Endothelial cell of umbilical vein (primary cell): ENCODE data around the gene NAA40. TPM values are rescaled to one million over a fixed set of nuclear protein-coding genes. Genes with fewer than 3 reads are reported as not detected.

ENCODE experiments used
- BruUV-seq: library from RNA; stranded (reverse); fragments of 400-500 nt; replicated peaks from 2 replicates; lab custom pipeline; 2021; lab: Mats Ljungman, UMichigan
- CTCF ChIA-PET: fragments of 300-600, 350-600 bp; sonication (Branson Sonifier 250); formaldehyde crosslinking; loops from one replicate; lab custom pipeline; 2021; ENCODE audit warnings: antibody characterized with exemption, inconsistent platforms; lab: Charles Lee
- POLR2A ChIA-PET: fragments of 300-600, 350-600 bp; sonication (Branson Sonifier 250); formaldehyde crosslinking; loops from one replicate; lab custom pipeline; 2021; ENCODE audit warnings: antibody characterized with exemption, inconsistent platforms; lab: Charles Lee
- DNase-seq: peaks from one replicate; pipeline ENCODE4 v3.0.0-alpha.2; 2011; ENCODE audit warnings: low read depth, low spot score
- FAIRE-seq: peaks from 2 replicates; lab custom pipeline; 2011; peaks lifted over from hg19 to GRCh38; lab: Jason Lieb, UNC
- H2AFZ ChIP-seq: 2 replicates; pipeline ENCODE4 v1.6.0; 2012; ENCODE audit warnings: low read depth, low read length, control low read depth, inconsistent platforms
- H3K27ac ChIP-seq: 2 replicates; pipeline ENCODE4 v1.5.1; 2011; ENCODE audit warnings: low read depth, mild to moderate bottlenecking, control low read depth, low read length, moderate library complexity; ENCODE audit not compliant: insufficient read depth
- H3K27me3 ChIP-seq, 2 experiments: 2 replicates each; pipeline versions ENCODE4 v1.6.0 to v1.6.1; 2011; ENCODE audit warnings: low read length in 2 of 2, mixed read lengths in 1 of 2; ENCODE audit not compliant: control insufficient read depth in 2 of 2, insufficient read depth in 2 of 2
- H3K36me3 ChIP-seq, 2 experiments: 2 replicates in 1 of 2; 3 replicates in 1 of 2; pipeline ENCODE4 v1.5.1; 2011; ENCODE audit warnings: low read length in 2 of 2, mild to moderate bottlenecking in 1 of 2, moderate library complexity in 1 of 2; ENCODE audit not compliant: control insufficient read depth in 2 of 2, insufficient read depth in 2 of 2; ENCODE audit errors: extremely low read depth in 1 of 2
- H3K4me1 ChIP-seq: 3 replicates; pipeline ENCODE4 v1.5.1; 2011; ENCODE audit warnings: mild to moderate bottlenecking, low read length; ENCODE audit not compliant: control insufficient read depth, insufficient read depth; ENCODE audit errors: extremely low read depth
- H3K4me2 ChIP-seq: 2 replicates; pipeline ENCODE4 v1.6.1; 2011; ENCODE audit warnings: low read length, control low read depth, mixed read lengths; ENCODE audit not compliant: insufficient read depth
- H3K4me3 ChIP-seq, 3 experiments: fragments of 200-600 bp in 1 of 3; sonication (generic), shearing (Covaris generic) in 1 of 3; replicated peaks in 1 of 3; 2 replicates each; pipeline ENCODE4 v1.5.1; 2011 to 2016; ENCODE audit warnings: control low read depth in 3 of 3, low read length in 3 of 3, mild to moderate bottlenecking in 2 of 3, inconsistent platforms in 1 of 3, low read depth in 1 of 3, moderate library complexity in 1 of 3; ENCODE audit not compliant: insufficient read depth in 1 of 3
- H3K79me2 ChIP-seq: 2 replicates; pipeline ENCODE4 v1.6.0; 2012; ENCODE audit warnings: low read length, inconsistent platforms; ENCODE audit not compliant: control insufficient read depth, insufficient read depth
- H3K9ac ChIP-seq: replicated peaks from 2 replicates; pipeline ENCODE3; 2011; ENCODE audit warnings: low read length, control low read depth; ENCODE audit not compliant: insufficient read depth; ENCODE audit errors: extremely low read depth
- H3K9me1 ChIP-seq: replicated peaks from 3 replicates; pipeline ENCODE4 v1.6.0; 2011; ENCODE audit warnings: mild to moderate bottlenecking, low read length; ENCODE audit not compliant: control insufficient read depth, insufficient read depth; ENCODE audit errors: extremely low read depth
- H3K9me3 ChIP-seq: replicated peaks from 2 replicates; pipeline ENCODE4 v1.5.1; 2012; ENCODE audit warnings: low read length, inconsistent platforms; ENCODE audit not compliant: control insufficient read depth, insufficient read depth
- H4K20me1 ChIP-seq: replicated peaks from 2 replicates; pipeline ENCODE3; 2011; ENCODE audit warnings: mild to moderate bottlenecking, low read length; ENCODE audit not compliant: control insufficient read depth, insufficient read depth; ENCODE audit errors: extremely low read depth
- EZH2 ChIP-seq: IDR thresholded peaks from 2 replicates; pipeline ENCODE4 v1.6.1; 2012; ENCODE audit warnings: borderline replicate concordance, low read depth, mild to moderate bottlenecking, moderate library complexity, low read length, inconsistent platforms; ENCODE audit not compliant: severe bottlenecking
- FOS ChIP-seq: IDR thresholded peaks from 2 replicates; pipeline ENCODE4 v1.6.1; 2011; ENCODE audit warnings: mild to moderate bottlenecking, low read length, moderate library complexity, borderline replicate concordance; ENCODE audit not compliant: insufficient read depth
- GATA2 ChIP-seq: IDR thresholded peaks from 2 replicates; pipeline ENCODE4 v1.7.0; 2011; ENCODE audit warnings: low read depth, mild to moderate bottlenecking, moderate library complexity, mixed read lengths, low read length; ENCODE audit not compliant: insufficient read length, insufficient read depth
- JUN ChIP-seq: IDR thresholded peaks from 2 replicates; pipeline ENCODE4 v1.6.1; 2011; ENCODE audit warnings: borderline replicate concordance, low read depth; ENCODE audit not compliant: insufficient read length, insufficient read depth
- MYC ChIP-seq: IDR thresholded peaks from one replicate; pipeline ENCODE4 v1.6.1; 2011; ENCODE audit warnings: mild to moderate bottlenecking, low read depth, low read length
- POLR2A ChIP-seq: IDR thresholded peaks from 2 replicates; pipeline ENCODE4 v1.6.1; 2012; ENCODE audit warnings: low read depth, mild to moderate bottlenecking, control low read depth, low read length
- POLR2AphosphoS5 ChIP-seq: IDR thresholded peaks from 2 replicates; pipeline ENCODE4 v1.6.1; 2012; ENCODE audit warnings: low read depth, mild to moderate bottlenecking, control low read depth, low read length, moderate library complexity; ENCODE audit not compliant: insufficient read depth
- dilution Hi-C: fragments of 300-500 bp; cut with MboI; formaldehyde crosslinking; loops from one replicate; pipeline ENCODE4 v1.15.0; 2019; ENCODE audit warnings: low sequenced_read_pairs; ENCODE audit not compliant: extremely low pct_ligation_motif_present
- intact Hi-C: fragments of 100-400 bp; cut with micrococcal nuclease; formaldehyde crosslinking; loops from one replicate; pipeline ENCODE4 v1.10.0; 2022
- polyA plus RNA-seq, 4 experiments: library from polyadenylated mRNA; depleted of rRNA in 3 of 4; stranded (reverse) in 3 of 4; unstranded in 1 of 4; fragments of >200 nt; gene quantifications; 2 replicates each; pipeline versions ENCODE4 v1.2.1 to v1.2.3, GENCODE V29; 2011 to 2012; ENCODE audit warnings: missing spikeins in 1 of 4
- total RNA-seq: library from RNA; stranded (reverse); gene quantifications from 2 replicates; pipeline ENCODE4 v1.2.3, GENCODE V29; 2021
- TF ChIP-seq, protein P1 (sequence below), 2 donors: IDR thresholded peaks; 1 replicate in 1 of 2; 2 replicates in 1 of 2; pipeline ENCODE4 v1.5.1; 2011; ENCODE audit warnings: low read length in 2 of 2, mild to moderate bottlenecking in 2 of 2, moderate library complexity in 2 of 2, control low read depth in 1 of 2, inconsistent platforms in 1 of 2, low read depth in 1 of 2; ENCODE audit not compliant: insufficient read depth in 1 of 2; ENCODE audit errors: extremely low read depth in 1 of 2
- TF ChIP-seq, protein P2 (sequence below): IDR thresholded peaks from 2 replicates; pipeline ENCODE4 v1.6.1; 2011; ENCODE audit not compliant: insufficient read depth, insufficient read length

NAA40 gene
- total and polyA plus RNA-seq, 2 donors (not counting 3 experiments of a cell fraction or from before 2014, with no cell fraction given) = 28.5 to 32.3 TPM

DNA sequence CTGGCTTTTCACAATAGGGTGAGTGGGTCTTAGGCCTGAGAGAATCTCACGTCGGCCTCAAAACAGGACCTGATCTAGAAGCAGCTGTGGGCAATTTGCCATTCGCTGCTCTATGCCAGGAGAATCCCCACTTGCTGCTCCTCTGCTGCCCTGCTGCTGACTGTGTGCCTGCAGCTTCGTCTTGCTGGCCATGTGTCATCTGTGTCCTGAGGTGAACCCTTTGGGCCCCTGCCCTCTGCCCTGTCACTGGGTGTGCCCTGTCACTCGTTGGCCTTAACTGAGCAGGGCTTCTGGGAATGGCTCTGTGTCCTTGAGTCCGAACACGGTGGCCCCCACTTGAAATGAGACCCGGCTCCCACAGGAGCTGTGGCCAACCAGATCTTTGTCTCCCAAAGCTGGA lies 6.2 kb downstream of the NAA40 start:
- DNase-seq (no peak), FAIRE-seq (no peak)
- Histone ChIP-seq H3K36me3 (peaks cover 2 to 11% of the 10 kb centered on the region in 2 experiments), H2AFZ (no peak overlapping the region), H3K27ac (no peak overlapping the region), H3K9me3 (no peaks in the 10 kb centered on the region), H3K9ac (no peak overlapping the region), H3K79me2 (peaks cover 19% of the 10 kb centered on the region), H3K4me1 (no peaks in the 10 kb centered on the region), H3K27me3 (no peaks in the 10 kb centered on the region), H3K9me1 (no peaks in the 10 kb centered on the region), H4K20me1 (no peaks in the 10 kb centered on the region), H3K4me2 (no peak overlapping the region), H3K4me3 (no peak overlapping the region)
- CTCF ChIA-PET = interaction anchor here (0.7 to 6.9 kb wide), 17 partner anchors 10 to 306 kb away, joined by 3 to 264 read pairs (median 9); partner anchors contain the start of genes MARK2, RCOR2 and ZFTA
- no TSS peak for BruUV-seq
- intact Hi-C loops (no loop called here), dilution Hi-C loops (no loop called here)
- POLR2A ChIA-PET = no interaction called here
- no peak for TF ChIP-seq GATA2
- TF ChIP-seq MYC = no peak
- TF ChIP-seq EZH2 = no peak
- no peak for TF ChIP-seq JUN
- TF ChIP-seq FOS = no peak
- TF ChIP-seq POLR2A = no peak
- TF ChIP-seq, protein P1, sequence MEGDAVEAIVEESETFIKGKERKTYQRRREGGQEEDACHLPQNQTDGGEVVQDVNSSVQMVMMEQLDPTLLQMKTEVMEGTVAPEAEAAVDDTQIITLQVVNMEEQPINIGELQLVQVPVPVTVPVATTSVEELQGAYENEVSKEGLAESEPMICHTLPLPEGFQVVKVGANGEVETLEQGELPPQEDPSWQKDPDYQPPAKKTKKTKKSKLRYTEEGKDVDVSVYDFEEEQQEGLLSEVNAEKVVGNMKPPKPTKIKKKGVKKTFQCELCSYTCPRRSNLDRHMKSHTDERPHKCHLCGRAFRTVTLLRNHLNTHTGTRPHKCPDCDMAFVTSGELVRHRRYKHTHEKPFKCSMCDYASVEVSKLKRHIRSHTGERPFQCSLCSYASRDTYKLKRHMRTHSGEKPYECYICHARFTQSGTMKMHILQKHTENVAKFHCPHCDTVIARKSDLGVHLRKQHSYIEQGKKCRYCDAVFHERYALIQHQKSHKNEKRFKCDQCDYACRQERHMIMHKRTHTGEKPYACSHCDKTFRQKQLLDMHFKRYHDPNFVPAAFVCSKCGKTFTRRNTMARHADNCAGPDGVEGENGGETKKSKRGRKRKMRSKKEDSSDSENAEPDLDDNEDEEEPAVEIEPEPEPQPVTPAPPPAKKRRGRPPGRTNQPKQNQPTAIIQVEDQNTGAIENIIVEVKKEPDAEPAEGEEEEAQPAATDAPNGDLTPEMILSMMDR (IDR thresholded peaks at IDR 0.05; ENCODE audit: extremely low read depth in 1 of 2, insufficient read depth in 1 of 2, low read depth in 1 of 2, low read length in 2 of 2) = no peak
- TF ChIP-seq, protein P2, sequence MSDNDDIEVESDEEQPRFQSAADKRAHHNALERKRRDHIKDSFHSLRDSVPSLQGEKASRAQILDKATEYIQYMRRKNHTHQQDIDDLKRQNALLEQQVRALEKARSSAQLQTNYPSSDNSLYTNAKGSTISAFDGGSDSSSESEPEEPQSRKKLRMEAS = no peak
- TF ChIP-seq POLR2AphosphoS5 = no peak
